HT-29 (cell line): ENCODE measurements around the gene PLA2G5. TPM values are rescaled to one million over a fixed set of nuclear protein-coding genes. Genes with fewer than 3 reads are reported as not detected.

Source experiments
- total RNA-seq: library from RNA; depleted of rRNA; stranded (reverse); fragments of >200 nt; shearing (Covaris generic); gene quantifications from 2 replicates; pipeline ENCODE4 v1.2.3, GENCODE V29; 2014; rRNA removed

Gene PLA2G5
- total RNA-seq, 1 experiment from 2014 or later: not detected

Other genes with a start within 250 kb of the PLA2G5 start
- gene OTUD3, start 187.8 kb upstream of the PLA2G5 start, total RNA-seq: 3.7 and 4.5 TPM in 2 replicates
- 0.20 TPM in 1 of 2 replicates, not detected in the other for gene PLA2G2E, start 146.6 kb upstream of the PLA2G5 start, total RNA-seq
- gene PLA2G2A, start 90.6 kb upstream of the PLA2G5 start, total RNA-seq: 0.31 TPM in 1 of 2 replicates, not detected in the other
- gene PLA2G2D, start 49.3 kb downstream of the PLA2G5 start, total RNA-seq: not detected in 2 replicates
- gene PLA2G2F, start 69.1 kb downstream of the PLA2G5 start, total RNA-seq: 0.41 and 1.7 TPM in 2 replicates
- 3.1 and 3.2 TPM in 2 replicates for gene UBXN10, start 115.9 kb downstream of the PLA2G5 start, total RNA-seq
- gene PLA2G2C, start 116.3 kb downstream of the PLA2G5 start, total RNA-seq: not detected in 2 replicates
- not detected in 2 replicates for gene VWA5B1, start 220.7 kb downstream of the PLA2G5 start, total RNA-seq